GM12875 (cell line): ENCODE measurements around the gene RBM39.
"Not testable (repeated sequence)": the region's sequence is repeated elsewhere in the genome, so short reads cannot be mapped to it uniquely, and the experiment has no call there.

Experiments
- H3K4me3 ChIP-seq: one replicate; pipeline ENCODE4 v1.5.1; 2011; ENCODE audit warnings: low read depth, low read length, control low read depth
- CTCF ChIP-seq: IDR thresholded peaks from 2 replicates; pipeline ENCODE4 v1.5.1; 2011; ENCODE audit warnings: low read depth, mild to moderate bottlenecking, control low read depth, inconsistent platforms, low read length, moderate library complexity, borderline replicate concordance; ENCODE audit not compliant: insufficient read depth

RBM39 gene

GRCh38 chr20:35729283-35729807 is 12.7 kb downstream of the RBM39 start:
- no peak overlapping the region for H3K4me3 ChIP-seq
- no peak for TF ChIP-seq CTCF

GRCh38 chr20:35726842-35727711 is 15.0 kb downstream of the RBM39 start:
- H3K4me3 ChIP-seq = no peak overlapping the region
- TF ChIP-seq CTCF = no peak

GRCh38 chr20:35724321-35725230 is 17.5 kb downstream of the RBM39 start:
- H3K4me3 ChIP-seq = no peak overlapping the region
- TF ChIP-seq CTCF = no peak

DNA sequence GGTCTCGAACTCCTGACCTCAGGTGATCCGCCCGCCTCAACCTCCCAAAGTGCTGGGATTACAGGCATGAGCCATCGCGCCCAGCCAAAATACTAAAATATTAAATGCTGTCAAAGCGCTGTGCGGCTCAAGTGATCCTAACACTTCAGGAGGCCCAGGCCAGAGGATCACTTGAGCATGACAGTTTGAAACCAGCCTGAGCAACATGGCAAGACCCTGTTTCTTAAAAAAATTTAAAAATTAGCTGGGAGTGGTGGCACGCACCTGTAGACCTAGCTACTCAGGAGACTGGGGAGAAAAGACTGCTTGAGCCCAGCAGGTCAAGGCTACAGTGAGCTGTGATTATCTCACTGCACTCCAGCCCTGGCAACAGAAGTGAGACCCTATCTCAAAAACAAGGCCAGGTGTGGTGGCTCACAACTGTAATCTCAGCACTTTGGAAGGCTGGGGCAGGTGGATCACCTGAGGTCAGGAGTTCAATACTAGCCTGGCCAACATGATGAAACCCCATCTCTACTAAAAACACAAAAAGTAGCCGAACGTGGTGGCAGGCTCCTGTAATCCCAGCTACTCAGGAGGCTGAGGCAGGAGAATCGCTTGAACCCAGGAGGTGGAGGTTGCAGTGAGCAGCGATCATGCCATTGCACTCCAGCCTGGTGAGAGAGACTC is 18.3 kb downstream of the RBM39 start:
- H3K4me3 ChIP-seq = not testable (repeated sequence)

GRCh38 chr20:35723275-35723639 is 18.8 kb downstream of the RBM39 start:
- H3K4me3 ChIP-seq = not testable (repeated sequence)

- H3K4me3 ChIP-seq = no peak overlapping the region
- TF ChIP-seq CTCF = no peak
Measured at GRCh38 chr20:35721621-35722020, 20.4 kb downstream of the RBM39 start.

DNA sequence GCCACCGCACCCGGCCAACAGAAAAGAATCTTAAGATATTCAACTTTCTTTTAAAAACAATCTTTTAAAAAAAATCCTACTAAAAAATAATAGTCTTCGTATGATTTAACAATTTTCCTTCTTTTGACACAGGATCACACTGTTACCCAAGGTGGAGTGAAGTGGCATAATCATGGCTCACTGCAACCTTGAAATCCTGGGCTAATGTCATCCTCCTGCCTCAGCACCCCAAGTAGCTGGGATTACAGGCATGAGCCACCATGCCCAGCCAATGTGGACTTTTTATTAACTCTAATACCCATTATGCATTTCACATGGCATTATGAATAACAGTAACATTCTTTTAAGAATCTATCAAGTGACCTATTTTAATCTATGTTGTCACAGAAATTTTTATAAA is 20.8 kb downstream of the RBM39 start:
- TF ChIP-seq CTCF = no peak
- no peak overlapping the region for H3K4me3 ChIP-seq
